Measurements from ENCODE around the gene C19orf12. TPM values are rescaled to one million over a fixed set of nuclear protein-coding genes. Genes with fewer than 3 reads are reported as not detected.

C19orf12 gene
- total RNA-seq: 100 to 1,000 TPM; 118 to 324 (median 167) TPM

GRCh38 chr19:29714953-29715700, at the start of gene C19orf12:
C19orf12 (minus strand) TSS chr19:29715261; CDS start chr19:29708413, 6,848 bp downstream.
- no peak for TF ChIP-seq CTCF (IDR thresholded peaks at IDR 0.05; ENCODE audit: low read depth)

DNA sequence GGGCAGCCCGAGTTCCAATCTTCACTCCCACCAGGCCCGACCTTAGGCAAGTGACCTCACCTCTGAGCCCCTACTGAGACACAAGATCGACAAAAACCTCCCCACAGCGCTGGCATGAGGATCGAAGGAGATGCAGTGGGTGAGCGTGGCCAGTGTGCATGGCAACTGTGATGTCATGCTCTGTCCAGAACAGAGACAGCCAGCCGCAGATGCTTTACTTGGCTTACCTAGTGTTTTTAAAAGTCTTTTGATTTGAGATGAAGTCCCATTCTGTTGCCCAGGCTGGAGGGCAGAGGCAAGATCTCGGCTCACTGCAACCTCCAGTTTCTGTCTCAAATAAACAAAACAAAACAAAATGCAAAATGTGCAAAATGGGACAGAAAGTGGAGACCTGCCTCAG, 49.3 kb upstream of the C19orf12 start:
- no peak for TF ChIP-seq CTCF (IDR thresholded peaks at IDR 0.05; ENCODE audit: low read depth)

GRCh38 chr19:29763196-29763595, 48.1 kb upstream of the C19orf12 start:
- TF ChIP-seq CTCF (IDR thresholded peaks at IDR 0.05; ENCODE audit: low read depth): no peak

GRCh38 chr19:29761575-29762232, 46.6 kb upstream of the C19orf12 start:
- TF ChIP-seq CTCF (IDR thresholded peaks at IDR 0.05; ENCODE audit: low read depth): no peak

DNA sequence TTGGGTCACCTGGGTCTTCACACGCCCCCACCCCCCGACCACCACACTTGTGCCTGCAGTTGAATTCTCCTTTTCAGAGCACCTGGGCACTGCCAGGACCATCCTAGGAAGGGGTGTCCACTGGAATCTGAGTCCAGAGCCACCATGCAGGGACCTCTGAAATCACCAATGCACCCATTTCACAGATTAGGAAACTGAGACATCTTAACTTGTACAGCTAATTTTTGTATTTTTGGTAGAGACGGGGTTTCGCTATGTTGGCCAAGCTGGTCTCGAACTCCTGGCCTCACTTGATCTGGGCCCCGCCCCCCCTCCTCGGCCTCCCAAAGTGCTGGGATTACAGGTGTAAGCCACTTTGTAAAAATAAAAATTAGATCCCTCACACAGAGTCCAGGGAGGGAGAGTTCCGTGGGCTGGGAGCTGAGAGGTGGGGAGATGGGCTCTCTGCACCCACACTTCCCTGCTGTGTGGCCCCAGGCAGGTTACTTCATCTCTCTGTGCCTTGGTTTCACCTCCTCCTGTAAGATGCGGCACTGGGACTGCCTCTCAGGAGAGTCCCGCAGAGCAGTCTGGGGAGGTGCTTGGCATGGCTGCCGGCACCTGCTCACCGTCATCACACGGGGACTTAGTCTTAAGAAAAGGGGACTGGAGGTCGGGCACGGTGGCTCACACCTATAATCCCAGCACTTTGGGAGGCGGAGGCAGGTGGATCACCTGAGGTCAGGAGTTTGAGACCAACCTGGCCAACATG, 45.9 kb upstream of the C19orf12 start:
- no peak for TF ChIP-seq CTCF (IDR thresholded peaks at IDR 0.05; ENCODE audit: low read depth)

DNA sequence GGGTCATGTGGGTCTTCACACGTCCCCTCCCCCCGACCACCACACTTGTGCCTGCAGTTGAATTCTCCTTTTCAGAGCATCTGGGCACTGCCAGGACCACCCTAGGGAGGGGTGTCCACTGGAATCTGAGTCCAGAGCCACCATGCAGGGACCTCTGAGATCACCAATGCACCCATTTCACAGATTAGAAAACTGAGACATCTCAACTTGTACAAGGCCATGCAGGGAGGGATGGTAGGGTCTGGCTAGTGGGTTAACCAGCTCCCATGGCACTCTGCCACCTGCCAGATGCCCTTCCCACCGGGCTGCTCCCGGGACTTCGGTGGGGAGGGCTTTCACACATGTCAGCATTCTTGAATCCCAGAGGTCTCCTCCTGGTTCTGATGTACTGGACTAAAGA, 44.3 kb upstream of the C19orf12 start:
- no peak for TF ChIP-seq CTCF (IDR thresholded peaks at IDR 0.05; ENCODE audit: low read depth)

DNA sequence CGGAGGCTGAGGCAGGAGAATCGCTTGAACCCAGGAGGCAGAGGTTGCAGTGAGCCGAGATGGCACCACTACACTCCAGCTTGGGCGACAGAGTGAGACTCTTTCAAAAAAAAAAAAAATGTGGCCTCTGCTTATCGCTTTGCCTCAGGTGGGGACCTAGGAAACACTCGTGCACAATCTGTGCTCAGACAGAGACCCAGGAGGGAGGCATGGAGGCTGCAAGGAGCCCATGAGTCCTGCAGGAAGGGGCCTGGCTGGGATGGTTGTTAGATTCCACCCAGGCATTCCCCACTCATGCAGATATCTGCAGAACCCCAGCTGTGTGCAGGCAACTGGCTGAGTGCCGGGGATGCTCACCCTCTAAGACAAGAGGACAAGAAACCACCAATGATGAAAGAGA, 43.8 kb upstream of the C19orf12 start:
- TF ChIP-seq CTCF (IDR thresholded peaks at IDR 0.05; ENCODE audit: low read depth): no peak
